GM12865 (cell line): ENCODE measurements around the gene TRPM4.
"Not testable (repeated sequence)": the region's sequence is repeated elsewhere in the genome, so short reads cannot be mapped to it uniquely, and the experiment has no call there.

Experiments used
- DNase-seq: peaks from one replicate; pipeline ENCODE4 v3.0.0; 2010; ENCODE audit warnings: low read depth
- H3K4me3 ChIP-seq: 2 replicates; pipeline ENCODE4 v1.5.1; 2011; ENCODE audit warnings: mild to moderate bottlenecking, low read depth, low read length, control low read depth
- TF ChIP-seq, protein P1 (sequence below): IDR thresholded peaks from 2 replicates; pipeline ENCODE4 v1.5.1; 2011; ENCODE audit warnings: low read length, control low read depth, low read depth, inconsistent platforms; ENCODE audit not compliant: insufficient read depth; ENCODE audit errors: missing control alignments

The TRPM4 gene

DNA sequence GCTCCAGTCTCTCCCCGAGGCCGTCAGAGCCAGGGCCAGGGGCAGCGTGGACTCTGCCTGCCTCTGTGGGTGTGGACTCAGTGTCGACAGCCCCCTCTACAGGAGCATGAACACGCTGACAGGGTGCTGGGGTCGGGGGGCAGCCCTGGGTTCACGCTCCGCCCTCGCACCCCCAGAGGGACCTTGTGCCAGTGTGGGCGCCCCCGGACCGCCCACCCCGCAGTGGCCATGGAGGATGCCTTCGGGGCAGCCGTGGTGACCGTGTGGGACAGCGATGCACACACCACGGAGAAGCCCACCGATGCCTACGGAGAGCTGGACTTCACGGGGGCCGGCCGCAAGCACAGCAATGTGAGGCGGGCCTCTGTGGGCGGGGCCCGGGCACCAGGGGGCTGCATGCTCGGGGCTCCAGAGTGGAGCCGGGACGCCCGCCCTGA lies 8.3 kb downstream of the TRPM4 start:
- TF ChIP-seq, protein P1, sequence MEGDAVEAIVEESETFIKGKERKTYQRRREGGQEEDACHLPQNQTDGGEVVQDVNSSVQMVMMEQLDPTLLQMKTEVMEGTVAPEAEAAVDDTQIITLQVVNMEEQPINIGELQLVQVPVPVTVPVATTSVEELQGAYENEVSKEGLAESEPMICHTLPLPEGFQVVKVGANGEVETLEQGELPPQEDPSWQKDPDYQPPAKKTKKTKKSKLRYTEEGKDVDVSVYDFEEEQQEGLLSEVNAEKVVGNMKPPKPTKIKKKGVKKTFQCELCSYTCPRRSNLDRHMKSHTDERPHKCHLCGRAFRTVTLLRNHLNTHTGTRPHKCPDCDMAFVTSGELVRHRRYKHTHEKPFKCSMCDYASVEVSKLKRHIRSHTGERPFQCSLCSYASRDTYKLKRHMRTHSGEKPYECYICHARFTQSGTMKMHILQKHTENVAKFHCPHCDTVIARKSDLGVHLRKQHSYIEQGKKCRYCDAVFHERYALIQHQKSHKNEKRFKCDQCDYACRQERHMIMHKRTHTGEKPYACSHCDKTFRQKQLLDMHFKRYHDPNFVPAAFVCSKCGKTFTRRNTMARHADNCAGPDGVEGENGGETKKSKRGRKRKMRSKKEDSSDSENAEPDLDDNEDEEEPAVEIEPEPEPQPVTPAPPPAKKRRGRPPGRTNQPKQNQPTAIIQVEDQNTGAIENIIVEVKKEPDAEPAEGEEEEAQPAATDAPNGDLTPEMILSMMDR: no peak
- no peak for DNase-seq
- no peak overlapping the region for H3K4me3 ChIP-seq

DNA sequence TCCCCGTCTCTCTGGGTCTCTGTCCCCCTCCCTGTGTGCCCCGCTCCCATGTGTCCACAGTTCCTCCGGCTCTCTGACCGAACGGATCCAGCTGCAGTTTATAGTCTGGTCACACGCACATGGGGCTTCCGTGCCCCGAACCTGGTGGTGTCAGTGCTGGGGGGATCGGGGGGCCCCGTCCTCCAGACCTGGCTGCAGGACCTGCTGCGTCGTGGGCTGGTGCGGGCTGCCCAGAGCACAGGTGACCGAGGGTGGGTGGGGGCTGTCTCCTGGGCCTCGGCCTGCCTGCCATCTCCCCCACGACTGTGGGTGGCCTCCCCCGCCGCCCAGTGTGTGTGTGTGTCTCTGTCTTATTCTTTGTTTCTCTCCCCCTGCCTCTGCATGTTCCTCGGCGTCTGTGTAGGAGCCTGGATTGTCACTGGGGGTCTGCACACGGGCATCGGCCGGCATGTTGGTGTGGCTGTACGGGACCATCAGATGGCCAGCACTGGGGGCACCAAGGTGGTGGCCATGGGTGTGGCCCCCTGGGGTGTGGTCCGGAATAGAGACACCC lies 10.3 kb downstream of the TRPM4 start:
- no peak overlapping the region for H3K4me3 ChIP-seq
- TF ChIP-seq, protein P1: no peak
- no peak for DNase-seq

DNA sequence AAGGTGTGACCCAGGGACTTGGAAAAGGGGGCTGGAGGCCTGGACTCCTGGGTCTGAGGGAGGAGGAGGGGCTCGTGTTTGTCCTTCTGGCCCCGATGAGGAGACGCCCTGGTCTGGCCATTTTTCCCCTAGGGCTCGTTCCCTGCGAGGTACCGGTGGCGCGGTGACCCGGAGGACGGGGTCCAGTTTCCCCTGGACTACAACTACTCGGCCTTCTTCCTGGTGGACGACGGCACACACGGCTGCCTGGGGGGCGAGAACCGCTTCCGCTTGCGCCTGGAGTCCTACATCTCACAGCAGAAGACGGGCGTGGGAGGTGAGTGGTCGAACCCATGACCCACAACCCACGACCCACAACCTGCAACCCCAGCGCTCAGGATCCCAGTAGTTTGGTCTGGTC lies 10.8 kb downstream of the TRPM4 start:
- TF ChIP-seq, protein P1: no peak
- H3K4me3 ChIP-seq: no peak overlapping the region
- DNase-seq: no peak

GRCh38 chr19:49173198-49173597 lies 15.6 kb downstream of the TRPM4 start:
- TF ChIP-seq, protein P1: no peak
- no peak overlapping the region for H3K4me3 ChIP-seq
- no peak for DNase-seq

DNA sequence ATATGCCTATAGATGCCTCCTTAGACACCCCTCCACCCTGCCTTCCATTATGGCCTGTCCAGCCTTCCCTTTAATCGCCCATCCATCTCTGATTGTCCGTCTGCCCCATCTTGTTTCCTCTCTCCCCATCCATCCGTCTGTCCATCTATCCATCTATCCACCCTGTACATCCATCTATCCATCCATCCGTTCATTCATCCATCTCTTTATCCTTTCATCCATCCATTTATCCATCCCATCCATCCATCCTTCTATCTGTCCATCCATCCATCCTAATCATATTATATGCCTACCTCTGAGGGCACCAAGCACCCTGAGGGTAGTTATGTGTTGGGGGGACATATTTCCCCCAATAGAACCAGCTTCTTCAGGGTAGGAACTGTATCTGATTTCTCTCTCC lies 23.1 kb downstream of the TRPM4 start:
- H3K4me3 ChIP-seq: no peak overlapping the region
- no peak for DNase-seq
- TF ChIP-seq, protein P1: no peak

- H3K4me3 ChIP-seq, DNase-seq: not testable (repeated sequence)
Observed at GRCh38 chr19:49182010-49182847, 24.6 kb downstream of the TRPM4 start.

- no peak overlapping the region for H3K4me3 ChIP-seq
- no peak for DNase-seq
- TF ChIP-seq, protein P1: no peak
Observed at GRCh38 chr19:49182848-49183375, 25.3 kb downstream of the TRPM4 start.
